Stimulated activated CD4-positive, alpha-beta T cell treated with anti-CD3 and anti-CD28 coated beads, Interleukin-4, amount 100 ng/mL, for 1 hour (primary cell): ENCODE results near the gene TTC5.
A peak's percentile ranks its signal among the peaks of the same experiment; 100 is the strongest.
"Not testable (repeated sequence)": the region's sequence is repeated elsewhere in the genome, so short reads cannot be mapped to it uniquely, and the experiment has no call there.

Experiments used
- DNase-seq: peaks from one replicate; pipeline ENCODE4 v3.0.0-alpha.2; 2020

The TTC5 gene

DNA sequence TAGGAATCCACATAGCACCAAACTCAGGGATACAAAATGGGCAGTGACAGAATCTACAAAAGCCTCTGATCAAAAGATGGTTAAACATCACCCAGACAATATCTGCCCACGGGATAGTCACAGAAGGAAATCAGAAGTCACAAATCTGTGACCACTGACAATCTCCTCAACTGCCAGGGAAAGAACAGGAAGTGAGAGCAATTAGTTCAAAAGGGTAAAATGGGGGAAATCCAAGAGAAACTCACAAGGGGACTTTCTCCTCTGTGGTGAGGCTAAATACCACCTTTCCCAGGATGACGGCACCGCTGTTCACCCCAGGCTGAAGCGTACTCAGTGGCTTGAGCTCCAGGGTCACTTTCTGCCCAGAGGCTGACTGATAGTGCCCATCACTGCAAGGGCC, 10.7 kb downstream of the TTC5 start:
- DNase-seq: no peak

DNA sequence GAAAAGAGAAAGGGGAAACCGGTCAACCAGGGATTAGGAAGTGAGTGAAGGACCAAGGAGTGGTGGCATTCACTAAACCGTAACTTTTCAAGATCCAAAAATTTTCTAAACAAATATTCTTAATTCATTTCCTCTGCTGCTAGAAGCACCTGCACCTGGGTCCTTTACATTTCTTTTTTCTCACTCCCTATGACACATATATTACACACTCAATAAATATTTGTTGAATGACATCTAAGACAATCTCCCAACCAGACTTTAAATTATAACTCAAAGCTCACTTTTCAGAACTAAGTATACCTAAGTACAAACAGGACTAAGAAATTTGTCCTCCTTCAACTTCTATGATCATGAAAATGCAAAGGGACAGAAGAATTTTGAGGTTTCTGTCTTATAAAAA, 11.1 kb downstream of the TTC5 start:
- DNase-seq: no peak

- not testable (repeated sequence) for DNase-seq
Measured at GRCh38 chr14:20281998-20282397, 23.8 kb downstream of the TTC5 start.

- DNase-seq: not testable (repeated sequence)
Measured at GRCh38 chr14:20280265-20280664, 25.5 kb downstream of the TTC5 start.

- DNase-seq: peak; percentile 5
Measured at GRCh38 chr14:20278414-20278813, 27.3 kb downstream of the TTC5 start.

- no peak for DNase-seq
Measured at GRCh38 chr14:20277409-20277808, 28.3 kb downstream of the TTC5 start.

GRCh38 chr14:20274062-20274461, 31.7 kb downstream of the TTC5 start:
- DNase-seq: no peak

DNA sequence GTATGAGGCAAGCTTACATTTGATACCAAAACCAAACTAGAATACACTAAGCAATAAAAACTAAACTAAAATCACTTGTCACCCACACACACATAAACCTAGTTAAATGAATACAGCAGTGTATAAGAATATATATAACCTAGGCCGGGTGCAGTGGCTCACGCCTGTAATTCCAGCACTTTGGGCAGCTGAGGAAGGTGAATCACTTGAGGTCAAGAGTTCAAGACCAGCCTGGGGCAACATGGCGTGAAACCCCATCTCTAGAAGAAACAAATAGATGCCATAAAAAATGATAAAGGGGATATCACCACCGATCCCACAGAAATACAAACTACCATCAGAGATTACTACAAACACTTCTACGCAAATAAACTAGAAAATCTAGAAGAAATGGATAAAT, 41.4 kb downstream of the TTC5 start:
- not testable (repeated sequence) for DNase-seq

- no peak for DNase-seq
Measured at GRCh38 chr14:20262642-20263128, 43.1 kb downstream of the TTC5 start.

GRCh38 chr14:20247646-20248246, 58.0 kb downstream of the TTC5 start:
- DNase-seq: no peak
